ENCODE data around the gene KLF2.

GRCh38 chr19:16359964-16360363 is 35.3 kb downstream of the KLF2 start:
- TF ChIP-seq CTCF (IDR thresholded peaks at IDR 0.05) (no peak), POLR2A (IDR thresholded peaks at IDR 0.05; ENCODE audit: low read depth) (no peak), POLR2AphosphoS5 (IDR thresholded peaks at IDR 0.05) (no peak), EP300 (IDR thresholded peaks at IDR 0.05) (no peak)
